Endodermal cell (in vitro differentiated cells): ENCODE data around the gene FUT7. TPM values are rescaled to one million over a fixed set of nuclear protein-coding genes. Genes with fewer than 3 reads are reported as not detected.

Experiments used
- DNase-seq: peaks from one replicate; pipeline ENCODE4 v3.0.0-alpha.2; 2017
- H3K27ac ChIP-seq: 2 replicates; pipeline ENCODE4 v1.5.1; 2013; ENCODE audit warnings: mild to moderate bottlenecking, low read depth, low read length, moderate library complexity
- H3K27me3 ChIP-seq: 2 replicates; pipeline ENCODE4 v1.6.1; 2013; ENCODE audit warnings: mild to moderate bottlenecking, low read length, moderate library complexity; ENCODE audit not compliant: insufficient read depth, control insufficient read depth, poor library complexity, severe bottlenecking
- H3K36me3 ChIP-seq: 2 replicates; pipeline ENCODE4 v1.7.0; 2013; ENCODE audit warnings: mild to moderate bottlenecking, low read length, moderate library complexity; ENCODE audit not compliant: control insufficient read depth, insufficient read depth
- H3K4me1 ChIP-seq: one replicate; pipeline ENCODE4 v1.7.0; 2013; ENCODE audit warnings: low read length; ENCODE audit not compliant: control insufficient read depth, insufficient read depth
- H3K4me3 ChIP-seq: 2 replicates; pipeline ENCODE4 v1.5.1; 2013; ENCODE audit warnings: mild to moderate bottlenecking, low read length, moderate library complexity
- H3K9ac ChIP-seq: 2 replicates; pipeline ENCODE4 v1.6.1; 2013; ENCODE audit warnings: mild to moderate bottlenecking, low read length, moderate library complexity; ENCODE audit not compliant: poor library complexity, severe bottlenecking; ENCODE audit errors: extremely low read depth
- H3K9me3 ChIP-seq: 2 replicates; pipeline ENCODE4 v1.6.1; 2013; ENCODE audit warnings: mild to moderate bottlenecking, low read length, moderate library complexity; ENCODE audit not compliant: control insufficient read depth
- H3K27ac Mint-ChIP-seq: 2 replicates; pipeline ENCODE4 v1.8.0; 2020; ENCODE audit warnings: mixed read lengths
- H3K27me3 Mint-ChIP-seq: 2 replicates; pipeline ENCODE4 v1.8.0; 2021; ENCODE audit warnings: mild to moderate bottlenecking, mixed read lengths; ENCODE audit not compliant: insufficient read depth
- H3K36me3 Mint-ChIP-seq: 2 replicates; pipeline ENCODE4 v1.8.0; 2020; ENCODE audit warnings: low read depth, mixed read lengths
- H3K4me1 Mint-ChIP-seq: 2 replicates; pipeline ENCODE4 v1.8.0; 2020; ENCODE audit warnings: mixed read lengths
- H3K4me3 Mint-ChIP-seq: 2 replicates; pipeline ENCODE4 v1.8.0; 2020; ENCODE audit warnings: mild to moderate bottlenecking, moderate library complexity, mixed read lengths
- H3K9me3 Mint-ChIP-seq: 2 replicates; pipeline ENCODE4 v1.8.0; 2020; ENCODE audit warnings: mild to moderate bottlenecking, mixed read lengths
- CTCF ChIP-seq: fragments of 200-600 bp; sonication (generic); conservative IDR thresholded peaks from 2 replicates; pipeline ENCODE4 v1.5.0; 2021; ENCODE audit warnings: antibody characterized with exemption, mild to moderate bottlenecking
- WGBS, 2 experiments: methylation state at CpG; one replicate each; pipeline versions ENCODE4 v1.1.5 to v1.1.7; 2013; ENCODE audit warnings: missing lambda C conversion rate in 2 of 2, mixed read lengths in 1 of 2; ENCODE audit not compliant: insufficient coverage in 1 of 2, insufficient read length in 1 of 2; 5-methylcytosine and 5-hydroxymethylcytosine counted together
- total RNA-seq, 2 donors: library from RNA; stranded (reverse); fragmentation: NEBNext Ultra II Directional in 1 of 2; extraction: Animal tissue kit (Norgen Biotek cat#: 25700) in 1 of 2; gene quantifications; 2 replicates in 1 of 2; 3 replicates in 1 of 2; pipeline ENCODE4 v1.2.1, GENCODE V29; 2021

FUT7 gene
- total RNA-seq, 2 donors from 2014 or later, result not detected

GRCh38 chr9:137015540-137015930, 16.4 kb downstream of the FUT7 start:
- DNase-seq, result no peak
- no peak overlapping the region for H3K9ac ChIP-seq
- peaks cover 1% of the 10 kb centered on the region for H3K9me3 Mint-ChIP-seq
- no peak for TF ChIP-seq CTCF
- no peaks in the 10 kb centered on the region for H3K4me1 ChIP-seq
- H3K4me3 ChIP-seq, result no peak overlapping the region
- H3K36me3 Mint-ChIP-seq, result peaks cover 6% of the 10 kb centered on the region
- H3K27me3 ChIP-seq, result no peaks in the 10 kb centered on the region
- no peak overlapping the region for H3K27ac Mint-ChIP-seq
- no peak overlapping the region for H3K27ac ChIP-seq
- no peaks in the 10 kb centered on the region for H3K9me3 ChIP-seq
- H3K4me3 Mint-ChIP-seq, result no peak overlapping the region
- no peaks in the 10 kb centered on the region for H3K36me3 ChIP-seq
- WGBS, 2 experiments, result 95 to 98% methylated on average over 19 to 25 of the region's 25 CpGs
- H3K27me3 Mint-ChIP-seq, result no peaks in the 10 kb centered on the region
- no peaks in the 10 kb centered on the region for H3K4me1 Mint-ChIP-seq

GRCh38 chr9:137014776-137015539, 16.9 kb downstream of the FUT7 start:
- Mint-ChIP-seq H3K9me3 (peaks cover 1% of the 10 kb centered on the region), H3K27me3 (no peaks in the 10 kb centered on the region), H3K27ac (no peak overlapping the region), H3K36me3 (peaks cover 6% of the 10 kb centered on the region), H3K4me3 (no peak overlapping the region), H3K4me1 (no peaks in the 10 kb centered on the region)
- no peak overlapping the region for H3K4me3 ChIP-seq
- no peak for TF ChIP-seq CTCF
- H3K27ac ChIP-seq, result no peak overlapping the region
- no peaks in the 10 kb centered on the region for H3K9me3 ChIP-seq
- H3K4me1 ChIP-seq, result no peaks in the 10 kb centered on the region
- DNase-seq, result no peak
- H3K36me3 ChIP-seq, result no peaks in the 10 kb centered on the region
- no peak overlapping the region for H3K9ac ChIP-seq
- 94 to 98% methylated on average over 31 to 36 of the region's 36 CpGs for WGBS, 2 experiments
- H3K27me3 ChIP-seq, result no peaks in the 10 kb centered on the region

DNA sequence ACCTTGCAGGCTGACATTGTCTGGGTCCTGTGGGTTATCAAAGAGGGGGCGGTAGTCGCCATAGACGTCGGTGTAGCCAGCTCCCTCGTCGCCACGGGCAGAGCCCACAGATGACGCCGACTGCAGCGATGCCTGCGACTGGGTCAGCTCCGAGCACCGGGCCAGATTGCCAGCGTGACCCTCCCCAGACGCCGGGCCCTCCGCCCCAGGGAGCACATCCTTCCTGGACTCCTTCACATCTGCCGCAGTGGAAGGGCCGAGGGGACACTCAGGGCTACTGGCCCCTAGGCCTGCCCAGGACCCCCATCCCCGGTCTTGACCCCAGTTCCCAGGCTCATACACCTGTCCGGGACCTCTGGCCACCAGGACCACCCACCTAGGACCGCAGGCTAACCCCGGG, 17.7 kb downstream of the FUT7 start:
- no peaks in the 10 kb centered on the region for H3K9me3 ChIP-seq
- H3K4me3 Mint-ChIP-seq, result no peak overlapping the region
- H3K9me3 Mint-ChIP-seq, result peaks cover 1% of the 10 kb centered on the region
- no peak overlapping the region for H3K9ac ChIP-seq
- peaks cover 6% of the 10 kb centered on the region for H3K36me3 Mint-ChIP-seq
- H3K27me3 Mint-ChIP-seq, result no peaks in the 10 kb centered on the region
- H3K27me3 ChIP-seq, result no peaks in the 10 kb centered on the region
- 90 to 94% methylated on average over 16 to 23 of the region's 23 CpGs for WGBS, 2 experiments
- no peak for TF ChIP-seq CTCF
- DNase-seq, result no peak
- H3K4me3 ChIP-seq, result no peak overlapping the region
- H3K4me1 Mint-ChIP-seq, result no peaks in the 10 kb centered on the region
- no peaks in the 10 kb centered on the region for H3K36me3 ChIP-seq
- H3K27ac ChIP-seq, result no peak overlapping the region
- no peaks in the 10 kb centered on the region for H3K4me1 ChIP-seq
- no peak overlapping the region for H3K27ac Mint-ChIP-seq
